ENCODE results near the gene ITPR3.
"Not testable (repeated sequence)": the region's sequence is repeated elsewhere in the genome, so short reads cannot be mapped to it uniquely, and the experiment has no call there.

ITPR3 gene

GRCh38 chr6:33591424-33592032, 29.6 kb upstream of the ITPR3 start:
- no peak for DNase-seq (ENCODE audit: low read depth)

- DNase-seq (ENCODE audit: low read depth): no peak
These were observed 28.9 kb upstream of the ITPR3 start for GRCh38 chr6:33592280-33592594.

GRCh38 chr6:33592595-33593413, 28.3 kb upstream of the ITPR3 start:
- no peak for DNase-seq (ENCODE audit: low read depth)

- no peak for DNase-seq (ENCODE audit: low read depth)
These were observed 27.8 kb upstream of the ITPR3 start for GRCh38 chr6:33593414-33593727.

GRCh38 chr6:33595001-33595846, 25.9 kb upstream of the ITPR3 start:
- no peak for DNase-seq (ENCODE audit: low read depth)

- not testable (repeated sequence) for DNase-seq (ENCODE audit: low read depth)
These were observed 24.2 kb upstream of the ITPR3 start for GRCh38 chr6:33596894-33597293.

GRCh38 chr6:33597551-33598322, 23.4 kb upstream of the ITPR3 start:
- DNase-seq (ENCODE audit: low read depth): peak; percentile 36

- DNase-seq (ENCODE audit: low read depth): peak; percentile 41
These were observed 21.6 kb upstream of the ITPR3 start for GRCh38 chr6:33599413-33599938.

- DNase-seq (ENCODE audit: low read depth): no peak
These were observed 20.4 kb upstream of the ITPR3 start for GRCh38 chr6:33600761-33601160.

- no peak for DNase-seq (ENCODE audit: low read depth)
These were observed 18.9 kb upstream of the ITPR3 start for GRCh38 chr6:33602180-33602579.

- peak; percentile 16 for DNase-seq (ENCODE audit: low read depth)
These were observed 15.9 kb upstream of the ITPR3 start for GRCh38 chr6:33604941-33605854.

- DNase-seq (ENCODE audit: low read depth): no peak
These were observed 14.5 kb upstream of the ITPR3 start for GRCh38 chr6:33606642-33607041.

- no peak for DNase-seq (ENCODE audit: low read depth)
These were observed 13.9 kb upstream of the ITPR3 start for GRCh38 chr6:33607126-33607783.

- peak; percentile 22 for DNase-seq (ENCODE audit: low read depth)
These were observed 13.3 kb upstream of the ITPR3 start for GRCh38 chr6:33607784-33608161.

GRCh38 chr6:33609019-33609418, 12.1 kb upstream of the ITPR3 start:
- DNase-seq (ENCODE audit: low read depth): no peak

- DNase-seq (ENCODE audit: low read depth): peak; percentile 74
These were observed 11.6 kb upstream of the ITPR3 start for GRCh38 chr6:33609528-33609927.

GRCh38 chr6:33610067-33610466, 11.1 kb upstream of the ITPR3 start:
- no peak for DNase-seq (ENCODE audit: low read depth)

GRCh38 chr6:33610779-33611732, 10.1 kb upstream of the ITPR3 start:
- no peak for DNase-seq (ENCODE audit: low read depth)

GRCh38 chr6:33613146-33613794, 7.9 kb upstream of the ITPR3 start:
- DNase-seq (ENCODE audit: low read depth): peak; percentile 74

Measured in fibroblast of gingiva (primary cell).